Measurements from ENCODE around the gene MBNL1. TPM values are rescaled to one million over a fixed set of nuclear protein-coding genes. Genes with fewer than 3 reads are reported as not detected.
A peak's percentile ranks its signal among the peaks of the same experiment; 100 is the strongest.

The MBNL1 gene
- total RNA-seq, 1 donor from 2014 or later: 296 TPM

DNA sequence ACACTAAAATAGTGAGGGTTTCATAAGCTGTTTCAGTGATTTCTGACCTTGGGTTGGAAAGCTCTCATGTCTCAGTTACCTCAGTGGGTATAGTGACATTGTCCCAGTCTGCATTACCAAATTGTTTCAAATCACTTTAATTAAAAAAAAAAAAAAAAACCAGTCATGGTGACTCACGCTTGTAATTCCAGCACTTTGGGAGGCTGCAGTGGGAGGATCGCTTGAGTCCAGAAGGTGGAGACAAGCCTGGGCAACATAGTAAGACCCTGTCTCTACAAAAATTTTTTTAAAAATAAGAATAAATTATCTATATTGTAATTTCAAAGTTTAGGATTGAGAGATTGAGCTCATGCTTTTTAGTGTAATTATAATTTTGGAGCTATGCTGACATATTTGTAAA is 78.0 kb downstream of the MBNL1 start:
- H3K4me1 Mint-ChIP-seq: peaks cover 20% of the 10 kb centered on the region
- no peaks in the 10 kb centered on the region for H3K9me3 Mint-ChIP-seq
- H3K36me3 Mint-ChIP-seq (ENCODE audit: low read depth): peaks cover 29% of the 10 kb centered on the region
- H3K4me3 Mint-ChIP-seq: no peak overlapping the region
- intact Hi-C loops (cut with micrococcal nuclease): no loop called here
- H3K27me3 Mint-ChIP-seq: no peaks in the 10 kb centered on the region
- peak; percentile 18 for DNase-seq
- no peak overlapping the region for H3K27ac Mint-ChIP-seq

DNA sequence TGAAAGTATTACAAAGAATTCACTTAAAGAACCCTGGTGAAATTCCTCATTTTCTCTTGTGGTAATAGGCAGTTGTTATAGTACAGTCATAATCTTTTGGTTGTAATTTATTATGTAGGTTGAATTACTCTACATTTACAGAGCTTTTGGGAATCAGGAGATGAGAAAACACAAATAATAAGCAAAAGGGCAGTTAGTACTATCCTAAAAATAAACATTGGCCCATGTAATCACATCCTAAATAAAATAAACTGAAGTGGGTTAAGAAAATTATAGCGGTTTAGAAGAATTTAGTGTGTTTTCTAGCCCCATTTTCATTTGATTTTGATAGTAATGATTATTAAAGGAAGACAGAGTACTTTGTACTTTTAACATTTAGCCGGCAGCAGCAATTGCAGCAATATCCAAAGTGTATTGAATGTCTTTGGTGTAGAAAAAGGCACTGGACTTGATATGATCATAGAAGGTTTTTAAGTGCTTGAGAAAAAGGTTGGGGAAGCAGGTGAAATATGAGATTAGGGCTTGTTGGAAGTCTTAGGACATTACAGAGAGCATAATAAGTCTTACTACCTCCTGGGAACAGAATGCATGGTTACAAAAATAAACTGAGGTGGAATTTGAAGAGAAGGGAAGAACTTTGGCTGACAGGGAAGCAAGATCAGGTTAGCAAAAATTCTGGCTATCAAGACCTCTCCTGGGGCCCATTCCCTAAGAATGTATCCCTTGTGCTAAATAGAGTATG is 79.9 kb downstream of the MBNL1 start:
- DNase-seq: peak; percentile 19
- Mint-ChIP-seq H3K27me3 (no peaks in the 10 kb centered on the region), H3K36me3 (ENCODE audit: low read depth) (peaks cover 25% of the 10 kb centered on the region), H3K4me1 (peaks cover 27% of the 10 kb centered on the region), H3K27ac (no peak overlapping the region), H3K4me3 (no peak overlapping the region), H3K9me3 (no peaks in the 10 kb centered on the region)
- intact Hi-C loops (cut with micrococcal nuclease): no loop called here

DNA sequence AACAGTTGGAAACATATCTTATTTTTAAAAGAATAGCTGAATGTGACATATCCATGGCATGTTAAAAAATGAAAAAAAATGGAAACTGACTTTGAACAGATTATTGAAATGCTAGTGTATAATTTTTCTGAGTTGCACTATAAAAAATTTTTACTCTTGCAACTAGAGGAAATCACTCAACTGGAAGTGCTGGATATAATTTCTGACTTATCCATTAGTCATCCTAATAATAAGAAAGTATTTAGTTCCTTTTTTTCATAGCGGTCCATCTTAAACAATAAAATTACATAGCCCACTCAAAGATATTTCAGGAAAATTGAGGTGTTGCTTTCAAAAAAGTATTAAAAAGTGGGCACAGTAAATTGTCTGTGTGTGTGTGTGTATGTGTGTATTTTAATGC is 80.7 kb downstream of the MBNL1 start:
- H3K9me3 Mint-ChIP-seq: no peaks in the 10 kb centered on the region
- no peaks in the 10 kb centered on the region for H3K27me3 Mint-ChIP-seq
- no peak overlapping the region for H3K27ac Mint-ChIP-seq
- H3K4me1 Mint-ChIP-seq: peaks cover 29% of the 10 kb centered on the region
- H3K36me3 Mint-ChIP-seq (ENCODE audit: low read depth): peaks cover 23% of the 10 kb centered on the region
- intact Hi-C loops (cut with micrococcal nuclease): no loop called here
- H3K4me3 Mint-ChIP-seq: no peak overlapping the region
- no peak for DNase-seq

GRCh38 chr3:152350139-152350538 is 81.4 kb downstream of the MBNL1 start:
- intact Hi-C loops (cut with micrococcal nuclease): loop anchor here (2.0 kb wide), 1 partner anchor 15 kb away; no protein-coding TSS in a partner anchor
- no peak for DNase-seq

DNA sequence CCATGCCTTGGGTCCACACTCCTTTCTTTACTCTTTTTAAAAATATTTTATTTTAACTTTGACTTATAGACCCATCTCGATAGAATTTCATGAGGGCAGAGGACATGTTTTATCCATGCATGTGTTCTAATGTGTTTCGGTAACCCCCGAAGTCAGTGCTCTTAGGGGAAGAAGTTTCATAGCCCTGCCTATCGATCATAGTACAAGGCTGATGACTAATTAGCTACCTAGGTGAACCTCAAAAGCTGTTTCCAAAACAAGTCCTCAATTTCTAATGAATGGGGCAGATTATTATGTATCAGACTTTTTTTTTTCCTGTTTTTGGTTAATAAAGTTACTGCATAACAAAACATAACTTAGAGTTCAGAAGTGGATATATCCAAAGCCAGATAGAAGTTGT is 82.0 kb downstream of the MBNL1 start:
- H3K4me1 Mint-ChIP-seq: peaks cover 25% of the 10 kb centered on the region
- H3K4me3 Mint-ChIP-seq: no peak overlapping the region

More at GRCh38 chr3:152350139-152350538, 81.4 kb downstream of the MBNL1 start:
- H3K36me3 Mint-ChIP-seq (ENCODE audit: low read depth): peaks cover 23% of the 10 kb centered on the region
- H3K9me3 Mint-ChIP-seq: no peaks in the 10 kb centered on the region
- H3K27ac Mint-ChIP-seq: no peak overlapping the region
- peaks cover 26% of the 10 kb centered on the region for H3K4me1 Mint-ChIP-seq
- H3K27me3 Mint-ChIP-seq: no peaks in the 10 kb centered on the region
- H3K4me3 Mint-ChIP-seq: no peak overlapping the region

GRCh38 chr3:152352554-152352953 is 83.8 kb downstream of the MBNL1 start:
- Mint-ChIP-seq H3K27ac (peak overlapping the region; percentile 56), H3K4me1 (peaks cover 35% of the 10 kb centered on the region), H3K27me3 (no peaks in the 10 kb centered on the region), H3K36me3 (ENCODE audit: low read depth) (peaks cover 24% of the 10 kb centered on the region), H3K4me3 (no peak overlapping the region), H3K9me3 (no peaks in the 10 kb centered on the region)
- DNase-seq: peak; percentile 30
- intact Hi-C loops (cut with micrococcal nuclease): no loop called here

More for the DNA sequence above, 82.0 kb downstream of the MBNL1 start:
- peak; percentile 41 for DNase-seq
- H3K27me3 Mint-ChIP-seq: no peaks in the 10 kb centered on the region
- intact Hi-C loops (cut with micrococcal nuclease): loop anchor here (2.0 kb wide), 1 partner anchor 16 kb away; no protein-coding TSS in a partner anchor
- H3K27ac Mint-ChIP-seq: peak overlapping the region; percentile 27
- H3K36me3 Mint-ChIP-seq (ENCODE audit: low read depth): peaks cover 23% of the 10 kb centered on the region
- H3K9me3 Mint-ChIP-seq: no peaks in the 10 kb centered on the region

DNA sequence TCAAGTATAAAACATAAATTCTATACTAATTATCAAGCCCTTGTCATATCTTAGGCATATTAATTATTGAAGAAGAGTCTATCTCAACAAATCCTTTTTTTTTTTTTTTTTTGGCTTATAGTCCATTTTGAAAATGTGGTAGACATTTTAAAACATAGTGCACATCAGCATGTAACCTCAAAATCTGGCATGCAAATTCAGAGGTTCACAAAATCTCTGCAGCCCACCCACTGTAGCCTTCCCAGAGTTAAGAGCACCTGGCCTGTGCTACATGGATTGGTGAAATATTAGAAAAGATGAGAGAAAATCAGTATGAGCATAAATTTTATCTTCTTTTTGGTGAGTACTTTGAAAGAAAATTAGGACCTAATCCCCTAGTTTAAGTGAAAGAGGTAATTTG is 84.8 kb downstream of the MBNL1 start:
- Mint-ChIP-seq H3K27ac (no peak overlapping the region), H3K4me1 (peaks cover 38% of the 10 kb centered on the region), H3K36me3 (ENCODE audit: low read depth) (peaks cover 28% of the 10 kb centered on the region), H3K27me3 (no peaks in the 10 kb centered on the region), H3K4me3 (no peak overlapping the region), H3K9me3 (no peaks in the 10 kb centered on the region)
- peak; percentile 30 for DNase-seq
- intact Hi-C loops (cut with micrococcal nuclease): no loop called here

- no peak overlapping the region for H3K27ac Mint-ChIP-seq
- intact Hi-C loops (cut with micrococcal nuclease): loop anchor here (5.0 kb wide), 1 partner anchor 71 kb away; no protein-coding TSS in a partner anchor
- H3K27me3 Mint-ChIP-seq: no peaks in the 10 kb centered on the region
- no peak for DNase-seq
- no peak overlapping the region for H3K4me3 Mint-ChIP-seq
- peaks cover 49% of the 10 kb centered on the region for H3K4me1 Mint-ChIP-seq
- H3K9me3 Mint-ChIP-seq: no peaks in the 10 kb centered on the region
- peaks cover 34% of the 10 kb centered on the region for H3K36me3 Mint-ChIP-seq (ENCODE audit: low read depth)
Observed at GRCh38 chr3:152355744-152356665, 87.3 kb downstream of the MBNL1 start.

GRCh38 chr3:152356870-152357276 is 88.1 kb downstream of the MBNL1 start:
- DNase-seq: no peak
- Mint-ChIP-seq H3K27me3 (no peaks in the 10 kb centered on the region), H3K36me3 (ENCODE audit: low read depth) (peaks cover 39% of the 10 kb centered on the region), H3K9me3 (no peaks in the 10 kb centered on the region), H3K4me3 (no peak overlapping the region), H3K27ac (peak overlapping the region; percentile 51), H3K4me1 (peaks cover 49% of the 10 kb centered on the region)
- intact Hi-C loops (cut with micrococcal nuclease): loop anchor here (5.0 kb wide), 1 partner anchor 70 kb away; no protein-coding TSS in a partner anchor

DNA sequence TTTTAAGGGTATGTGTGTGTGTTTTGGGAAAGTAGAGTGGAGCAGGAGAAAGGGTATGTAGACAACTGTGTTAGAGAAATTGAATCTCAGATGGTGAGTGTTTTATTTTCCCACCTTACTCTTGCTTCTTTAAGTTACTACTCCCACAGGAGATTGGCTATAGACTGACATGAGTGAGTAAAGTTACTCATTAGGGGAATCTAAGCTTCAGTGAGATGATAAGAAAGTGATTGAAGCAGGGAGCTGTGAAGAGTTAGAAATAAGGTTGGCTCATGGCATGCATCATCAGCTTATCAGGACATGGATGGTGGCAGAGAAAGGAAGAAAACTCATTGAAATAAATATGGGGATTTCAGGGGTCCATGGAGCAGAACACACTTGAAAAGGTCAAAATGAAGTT is 88.9 kb downstream of the MBNL1 start:
- Mint-ChIP-seq H3K27ac (peak overlapping the region; percentile 35), H3K4me3 (no peak overlapping the region)

GRCh38 chr3:152359385-152360248 is 90.9 kb downstream of the MBNL1 start:
- peaks cover 41% of the 10 kb centered on the region for H3K36me3 Mint-ChIP-seq (ENCODE audit: low read depth)
- peak overlapping the region; percentile 18 for H3K27ac Mint-ChIP-seq
- intact Hi-C loops (cut with micrococcal nuclease): loop anchor here (2.0 to 5.0 kb wide), 2 partner anchors 23 to 68 kb away; no protein-coding TSS in a partner anchor
- no peaks in the 10 kb centered on the region for H3K9me3 Mint-ChIP-seq
- no peak for DNase-seq
- peaks cover 47% of the 10 kb centered on the region for H3K4me1 Mint-ChIP-seq
- H3K27me3 Mint-ChIP-seq: no peaks in the 10 kb centered on the region
- no peak overlapping the region for H3K4me3 Mint-ChIP-seq

More for the DNA sequence above, 88.9 kb downstream of the MBNL1 start:
- Mint-ChIP-seq H3K36me3 (ENCODE audit: low read depth) (peaks cover 39% of the 10 kb centered on the region), H3K4me1 (peaks cover 46% of the 10 kb centered on the region), H3K27me3 (no peaks in the 10 kb centered on the region), H3K9me3 (no peaks in the 10 kb centered on the region)
- no peak for DNase-seq
- intact Hi-C loops (cut with micrococcal nuclease): loop anchor here (5.0 kb wide), 1 partner anchor 70 kb away; no protein-coding TSS in a partner anchor

- Mint-ChIP-seq H3K4me3 (no peak overlapping the region), H3K36me3 (ENCODE audit: low read depth) (peaks cover 43% of the 10 kb centered on the region), H3K9me3 (no peaks in the 10 kb centered on the region), H3K4me1 (peaks cover 48% of the 10 kb centered on the region), H3K27ac (peak overlapping the region; percentile 6), H3K27me3 (no peaks in the 10 kb centered on the region)
- DNase-seq: no peak
- intact Hi-C loops (cut with micrococcal nuclease): loop anchor here (2.0 kb wide), 1 partner anchor 22 kb away; no protein-coding TSS in a partner anchor
Observed at GRCh38 chr3:152360302-152360701, 91.6 kb downstream of the MBNL1 start.

GRCh38 chr3:152360966-152361365 is 92.2 kb downstream of the MBNL1 start:
- H3K27ac Mint-ChIP-seq: peak overlapping the region; percentile 68
- H3K27me3 Mint-ChIP-seq: no peaks in the 10 kb centered on the region
- H3K36me3 Mint-ChIP-seq (ENCODE audit: low read depth): peaks cover 45% of the 10 kb centered on the region
- H3K9me3 Mint-ChIP-seq: no peaks in the 10 kb centered on the region
- peaks cover 48% of the 10 kb centered on the region for H3K4me1 Mint-ChIP-seq
- intact Hi-C loops (cut with micrococcal nuclease): loop anchor here (2.0 kb wide), 1 partner anchor 22 kb away; no protein-coding TSS in a partner anchor
- H3K4me3 Mint-ChIP-seq: no peak overlapping the region
- no peak for DNase-seq
